Gastroesophageal sphincter (tissue), 4 donors: ENCODE results near the gene HEYL. TPM values are rescaled to one million over a fixed set of nuclear protein-coding genes. Genes with fewer than 3 reads are reported as not detected.

Source experiments
- ATAC-seq: fragments of 150-250 bp; one replicate; pipeline ENCODE4 v1.9.1; 2016; ENCODE audit warnings: mild to moderate bottlenecking, moderate library complexity
- H3K27ac ChIP-seq, 4 donors: fragments of 200-600 bp; sonication (generic) in 3 of 4; 1 replicate in 3 of 4; 2 replicates in 1 of 4; pipeline ENCODE4 v1.5.1; 2016 to 2019
- H3K27me3 ChIP-seq: fragments of 200-600 bp; sonication (generic); one replicate; pipeline ENCODE4 v1.5.1; 2019
- H3K36me3 ChIP-seq, 2 donors: fragments of 200-600 bp; sonication (generic); one replicate each; pipeline ENCODE4 v1.5.1; 2019; ENCODE audit warnings: control low read depth in 1 of 2
- H3K4me1 ChIP-seq, 3 donors: fragments of 200-600 bp; sonication (generic); 1 replicate in 2 of 3; 2 replicates in 1 of 3; pipeline ENCODE4 v1.5.1; 2016 to 2019; ENCODE audit warnings: control low read depth in 2 of 3
- H3K4me3 ChIP-seq, 2 donors: fragments of 200-600 bp; sonication (generic); one replicate each; pipeline ENCODE4 v1.5.1; 2019; ENCODE audit warnings: mild to moderate bottlenecking in 1 of 2, moderate library complexity in 1 of 2
- H3K9me3 ChIP-seq, 3 donors: fragments of 200-600 bp; sonication (generic); one replicate each; pipeline ENCODE4 v1.5.1; 2017 to 2019; ENCODE audit warnings: control low read depth in 2 of 3
- CTCF ChIP-seq, 4 experiments: fragments of 200-600 bp in 2 of 4; fragments of 450-650 bp in 2 of 4; sonication (generic) in 1 of 4; IDR thresholded peaks; one replicate each; pipeline ENCODE4 v1.5.1; 2017 to 2019; ENCODE audit warnings: antibody characterized with exemption in 4 of 4, mild to moderate bottlenecking in 2 of 4, moderate library complexity in 2 of 4
- EP300 ChIP-seq: sonication (generic); formaldehyde crosslinking; IDR thresholded peaks from one replicate; pipeline ENCODE4 v1.6.1; 2017; ENCODE audit warnings: antibody characterized with exemption, mild to moderate bottlenecking
- POLR2A ChIP-seq, 2 donors: fragments of 450-650 bp; IDR thresholded peaks; one replicate each; pipeline ENCODE4 v1.6.1; 2017; ENCODE audit warnings: antibody characterized with exemption in 2 of 2, mild to moderate bottlenecking in 2 of 2, moderate library complexity in 1 of 2
- POLR2AphosphoS5 ChIP-seq: sonication (generic); formaldehyde crosslinking; IDR thresholded peaks from one replicate; pipeline ENCODE4 v1.6.1; 2017; ENCODE audit warnings: antibody characterized with exemption
- WGBS, 2 donors: methylation state at CpG; one replicate each; pipeline ENCODE4 v1.1.5; 2018; ENCODE audit warnings: low coverage in 1 of 2; 5-methylcytosine and 5-hydroxymethylcytosine counted together
- total RNA-seq, 4 donors: library from RNA; depleted of rRNA; stranded (reverse); fragments of >200 nt; gene quantifications; one replicate each; pipeline ENCODE4 v1.1.0, GENCODE V29; 2016

The HEYL gene
- total RNA-seq, 4 donors from 2014 or later: 3.0 to 8.4 (median 6.0) TPM

GRCh38 chr1:39628807-39629350 is 10.6 kb downstream of the HEYL start:
- no peak for TF ChIP-seq CTCF (IDR thresholded peaks at IDR 0.05)
- no peak for TF ChIP-seq EP300
- no peak for TF ChIP-seq POLR2A (IDR thresholded peaks at IDR 0.05)
- TF ChIP-seq POLR2AphosphoS5: no peak
- WGBS, 2 donors: 96 to 100% methylated on average over 6 to 11 of the region's 11 CpGs
- ATAC-seq: no peak
- H3K36me3 ChIP-seq: peaks cover 0 to 4% of the 10 kb centered on the region in 2 donors
- peaks cover 0 to 51% (median 6%) of the 10 kb centered on the region in 3 donors for H3K4me1 ChIP-seq
- H3K27me3 ChIP-seq: peaks cover 8% of the 10 kb centered on the region
- H3K4me3 ChIP-seq: no peak overlapping the region
- no peak overlapping the region for H3K27ac ChIP-seq
- H3K9me3 ChIP-seq: no peaks in the 10 kb centered on the region

DNA sequence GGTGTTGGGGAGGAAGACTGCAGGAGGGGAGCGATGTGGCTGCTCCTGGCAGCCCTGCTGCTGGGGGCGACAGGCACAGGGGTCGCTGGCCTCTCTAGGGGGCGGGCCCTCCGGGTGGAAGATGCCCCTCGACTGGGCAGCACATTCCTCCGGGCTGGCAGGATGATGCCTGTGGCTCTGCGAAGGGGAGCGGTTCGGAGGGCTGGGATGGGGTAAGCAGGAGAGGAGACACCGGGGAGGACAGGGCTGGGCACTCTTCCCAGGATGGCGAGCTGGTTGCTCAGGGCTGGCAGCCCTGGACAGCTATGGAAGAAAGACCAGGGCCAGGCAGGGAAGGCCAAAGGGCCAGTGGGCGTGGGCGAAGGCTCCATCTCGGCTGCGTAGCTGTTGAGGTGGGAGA is 12.8 kb downstream of the HEYL start:
- Histone ChIP-seq H3K27me3 (no peaks in the 10 kb centered on the region), H3K36me3 (peaks cover 0 to 4% of the 10 kb centered on the region in 2 donors), H3K4me3 (no peak overlapping the region), H3K9me3 (no peaks in the 10 kb centered on the region), H3K4me1 (peaks cover 0 to 38% (median 6%) of the 10 kb centered on the region in 3 donors), H3K27ac (peak overlapping the region in 3 of 4 donors; percentile 50 to 73 (median 60))
- WGBS, 2 donors: 75% methylated on average over 5 of the region's 16 CpGs; no CpG with 5 or more reads in 1 of the 2 donors
- no peak for ATAC-seq
- TF ChIP-seq CTCF (IDR thresholded peaks at IDR 0.05): no peak
- TF ChIP-seq POLR2AphosphoS5: no peak
- no peak for TF ChIP-seq POLR2A (IDR thresholded peaks at IDR 0.05)
- TF ChIP-seq EP300: no peak

DNA sequence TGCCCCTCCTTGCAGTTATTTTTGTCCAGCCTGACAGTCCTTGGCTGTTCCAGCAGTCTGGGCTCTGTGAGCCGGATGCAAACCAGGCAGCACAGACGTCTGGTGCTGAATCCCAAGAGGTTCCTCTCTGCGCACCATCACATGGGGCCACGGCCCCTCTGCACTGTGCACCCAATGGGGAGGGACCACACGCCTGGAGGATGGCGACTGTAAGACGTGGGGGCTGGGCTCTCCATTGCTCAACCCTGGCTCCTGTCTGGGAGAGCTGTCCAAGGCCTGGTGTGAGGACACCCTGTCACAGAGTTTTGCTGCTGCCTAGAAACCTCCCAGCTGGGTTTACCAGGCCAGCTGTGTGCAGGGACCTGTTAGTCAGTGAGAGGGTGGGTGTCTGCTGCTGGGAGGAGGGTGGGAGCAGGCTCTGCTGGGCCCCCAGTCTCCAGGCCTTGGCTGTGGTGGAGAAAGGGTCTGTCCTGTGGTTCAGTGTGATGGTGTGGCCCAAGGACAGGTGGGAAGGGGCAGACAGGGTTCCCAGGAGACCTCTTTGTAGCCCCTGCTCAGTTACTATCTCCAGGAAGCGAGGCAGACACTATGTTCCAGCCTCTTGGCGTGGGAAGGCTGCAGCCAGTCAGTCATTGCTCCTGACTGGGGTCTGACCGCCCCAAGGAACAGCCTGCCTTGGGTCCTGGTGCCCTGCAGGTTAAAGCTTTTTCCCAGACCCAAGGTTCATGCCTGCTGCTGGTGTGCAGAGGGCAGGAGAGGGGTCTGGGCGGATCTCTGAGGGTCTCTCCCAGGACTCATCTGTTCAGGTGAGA is 13.8 kb downstream of the HEYL start:
- TF ChIP-seq CTCF (IDR thresholded peaks at IDR 0.05) (no peak), POLR2AphosphoS5 (peak; percentile 79)
- WGBS, 2 donors: 100% methylated on average over 1 of the region's 11 CpGs
- Histone ChIP-seq H3K9me3 (no peaks in the 10 kb centered on the region), H3K27me3 (no peaks in the 10 kb centered on the region), H3K4me1 (peaks cover 0 to 38% (median 6%) of the 10 kb centered on the region in 3 donors), H3K36me3 (peaks cover 0 to 4% of the 10 kb centered on the region in 2 donors), H3K4me3 (no peak overlapping the region), H3K27ac (peak overlapping the region in 3 of 4 donors; percentile 50 to 73 (median 60))
- ATAC-seq: peak; percentile 94

DNA sequence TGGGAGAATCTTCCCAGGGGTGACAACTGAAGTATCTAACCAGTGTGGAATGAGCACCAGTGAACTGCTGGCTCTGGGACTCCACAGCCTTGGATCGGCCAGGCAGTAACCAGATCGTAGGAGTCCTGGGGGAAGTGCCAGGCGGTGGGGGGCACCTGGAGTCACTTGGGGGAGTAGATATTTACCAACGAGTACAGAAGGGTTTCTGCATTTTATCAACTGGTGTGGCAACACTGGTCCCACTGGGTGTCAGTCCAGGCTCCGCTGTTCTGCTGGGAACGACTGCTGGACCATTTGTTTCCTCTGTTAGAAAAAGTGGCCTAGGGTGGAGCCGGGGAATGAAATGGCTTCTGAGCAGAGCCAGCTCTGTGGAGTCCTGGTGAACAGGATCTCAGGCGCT is 14.4 kb downstream of the HEYL start:
- H3K4me1 ChIP-seq: peaks cover 0 to 38% (median 6%) of the 10 kb centered on the region in 3 donors
- peak overlapping the region in 3 of 4 donors; percentile 43 to 66 (median 60) for H3K27ac ChIP-seq
- TF ChIP-seq POLR2A (IDR thresholded peaks at IDR 0.05) (no peak), EP300 (no peak), POLR2AphosphoS5 (no peak), CTCF (IDR thresholded peaks at IDR 0.05) (no peak)
- H3K36me3 ChIP-seq: peaks cover 0 to 4% of the 10 kb centered on the region in 2 donors
- 40 to 60% methylated on average over 2 to 4 of the region's 8 CpGs for WGBS, 2 donors
- H3K27me3 ChIP-seq: no peaks in the 10 kb centered on the region
- no peaks in the 10 kb centered on the region for H3K9me3 ChIP-seq
- ATAC-seq: no peak
- H3K4me3 ChIP-seq: no peak overlapping the region
